ENCODE results near the gene MBD1.

GRCh38 chr18:50327983-50328382 lies 46.7 kb upstream of the MBD1 start:
- TF ChIP-seq CTCF (IDR thresholded peaks at IDR 0.05) = no peak
- TF ChIP-seq POLR2A (IDR thresholded peaks at IDR 0.05) = no peak
- TF ChIP-seq POLR2AphosphoS5 (IDR thresholded peaks at IDR 0.05) = no peak
